Right renal pelvis (tissue), 4 donors: ENCODE measurements around the gene THSD4. TPM values are rescaled to one million over a fixed set of nuclear protein-coding genes. Genes with fewer than 3 reads are reported as not detected.

Experiments used
- DNase-seq, 4 donors: peaks; one replicate each; pipeline ENCODE4 v3.0.0-alpha.2; 2013; ENCODE audit warnings: low read depth in 4 of 4, low spot score in 3 of 4, missing footprints in 1 of 4
- polyA plus RNA-seq, 4 donors: library from polyadenylated mRNA; unstranded; fragments of 120-200 nt; gene quantifications; one replicate each; pipeline ENCODE4 v1.2.1, GENCODE V29; 2013; ENCODE audit not compliant: insufficient read length in 4 of 4

The THSD4 gene
- polyA plus RNA-seq, 4 donors: 32.7 to 45.9 (median 35.6) TPM

DNA sequence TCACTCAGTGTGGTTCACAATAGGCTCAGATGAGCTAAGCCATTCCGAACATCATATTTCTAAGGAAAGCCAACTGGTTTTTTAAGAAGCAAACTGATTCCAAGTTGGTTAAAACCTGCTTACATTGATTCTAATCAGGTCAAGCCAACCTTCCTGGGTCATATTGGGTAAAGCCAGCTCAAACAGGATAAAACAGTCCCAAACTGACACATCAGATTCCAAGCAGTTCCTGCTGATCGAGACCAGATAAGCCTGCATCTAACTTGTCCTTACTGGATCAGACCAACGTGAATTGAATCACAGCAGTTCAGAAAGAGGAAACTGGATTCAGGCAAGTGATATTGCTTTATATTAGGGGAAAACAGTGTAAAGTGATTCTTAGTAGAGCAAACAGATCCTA is 18.6 kb upstream of the THSD4 start:
- no peak for DNase-seq

DNA sequence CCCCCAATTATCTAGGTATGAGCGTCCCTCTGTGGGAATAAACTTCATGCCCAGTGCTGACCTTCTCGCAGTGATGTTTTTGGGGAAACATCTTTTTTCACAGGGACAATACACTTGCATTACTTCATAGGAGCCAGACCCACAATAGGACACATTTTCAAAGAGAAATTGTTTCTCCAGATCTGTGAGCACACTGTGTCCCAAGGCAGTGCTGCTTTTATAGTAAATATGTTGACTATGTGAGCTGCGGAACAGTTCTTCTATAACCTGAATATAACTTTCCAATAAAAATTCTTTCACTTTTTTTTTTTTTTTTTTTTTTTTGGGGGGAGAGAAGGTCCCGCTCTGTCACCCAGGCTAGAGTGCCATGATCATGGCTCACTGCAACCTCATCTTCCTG is 17.4 kb upstream of the THSD4 start:
- DNase-seq: no peak

DNA sequence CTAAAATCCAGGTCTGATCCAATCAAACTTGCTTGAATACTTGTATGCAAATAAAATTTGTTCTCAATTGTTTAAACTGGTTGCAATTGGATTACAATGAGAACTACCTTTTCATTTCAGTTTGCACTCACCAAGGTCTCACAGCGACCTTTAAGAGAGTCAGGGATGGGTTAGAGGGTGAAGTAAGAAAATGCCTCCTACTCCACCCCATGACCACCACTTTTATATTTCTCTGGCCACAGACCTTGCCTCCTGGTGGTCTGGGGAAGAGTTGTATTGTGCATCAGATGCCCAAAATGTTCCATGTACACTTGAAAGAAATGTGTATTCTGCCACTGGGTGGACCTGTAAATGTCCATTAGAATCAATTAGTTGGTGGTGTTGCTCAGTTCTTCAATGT is 16.4 kb upstream of the THSD4 start:
- no peak for DNase-seq

DNA sequence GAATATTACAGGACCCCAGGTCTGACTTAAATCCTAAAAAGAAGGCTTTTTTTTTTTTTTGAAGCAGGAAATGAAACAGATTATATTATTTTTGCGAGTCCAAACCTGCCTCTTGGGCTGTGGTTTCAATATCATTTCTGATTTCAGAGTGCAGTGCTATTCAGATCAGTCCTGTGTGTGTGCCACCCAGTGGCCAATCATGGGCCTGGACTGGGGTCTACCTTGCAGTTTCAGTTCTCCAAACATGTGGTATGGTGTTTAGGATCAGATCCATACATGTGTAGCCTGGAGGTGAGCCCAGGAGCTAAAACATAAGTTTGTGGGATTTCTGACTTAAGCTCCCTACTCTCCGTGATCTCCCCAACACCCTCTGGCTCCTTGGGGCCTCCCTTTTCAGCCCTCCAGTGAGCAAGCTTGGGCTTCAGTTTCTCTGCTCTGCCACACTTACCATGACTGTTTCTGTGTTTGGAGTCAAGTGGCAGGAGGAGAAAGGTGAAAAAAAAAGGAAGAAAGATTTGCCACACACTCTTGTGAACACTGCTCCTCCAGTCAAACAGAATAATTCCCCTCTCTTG is 12.1 kb upstream of the THSD4 start:
- DNase-seq: no peak

DNA sequence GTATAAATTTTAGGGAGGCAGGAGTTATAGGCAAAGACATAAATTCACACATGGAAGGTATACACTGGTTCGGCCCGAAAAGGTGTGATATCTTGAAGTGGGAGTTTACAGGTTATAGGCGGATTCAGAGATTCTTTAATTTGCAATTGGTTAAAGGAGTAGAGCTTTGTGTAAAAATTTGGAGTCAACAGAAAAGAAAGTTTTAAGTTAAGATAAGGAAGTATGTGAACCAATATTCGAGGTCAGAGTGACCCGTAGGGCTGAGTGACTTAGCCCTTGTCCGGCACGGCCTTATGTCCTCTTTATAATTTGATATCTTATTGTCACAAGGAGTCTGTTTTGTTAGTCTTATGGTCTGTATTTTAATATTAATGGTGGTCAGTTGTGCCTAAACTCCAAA is 10.6 kb upstream of the THSD4 start:
- no peak for DNase-seq

DNA sequence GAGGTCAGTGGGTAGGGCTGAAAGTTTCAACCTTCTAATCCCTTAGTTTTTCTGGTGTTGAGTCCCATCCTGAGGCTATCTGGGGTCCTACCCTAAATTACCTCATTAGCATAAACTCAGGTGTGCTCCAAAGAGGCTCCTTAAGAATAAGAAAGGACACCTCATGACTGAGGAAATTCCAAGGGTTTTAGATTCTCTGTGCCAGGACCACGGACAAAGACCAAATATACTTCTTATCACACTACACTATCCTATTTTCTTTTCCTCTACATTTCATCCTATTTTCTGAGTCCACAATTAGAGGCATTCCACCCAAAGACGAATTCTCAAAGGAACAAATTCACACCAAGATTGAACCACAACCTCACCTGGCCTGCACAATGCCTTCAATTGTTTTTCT is 9.8 kb upstream of the THSD4 start:
- no peak for DNase-seq

DNA sequence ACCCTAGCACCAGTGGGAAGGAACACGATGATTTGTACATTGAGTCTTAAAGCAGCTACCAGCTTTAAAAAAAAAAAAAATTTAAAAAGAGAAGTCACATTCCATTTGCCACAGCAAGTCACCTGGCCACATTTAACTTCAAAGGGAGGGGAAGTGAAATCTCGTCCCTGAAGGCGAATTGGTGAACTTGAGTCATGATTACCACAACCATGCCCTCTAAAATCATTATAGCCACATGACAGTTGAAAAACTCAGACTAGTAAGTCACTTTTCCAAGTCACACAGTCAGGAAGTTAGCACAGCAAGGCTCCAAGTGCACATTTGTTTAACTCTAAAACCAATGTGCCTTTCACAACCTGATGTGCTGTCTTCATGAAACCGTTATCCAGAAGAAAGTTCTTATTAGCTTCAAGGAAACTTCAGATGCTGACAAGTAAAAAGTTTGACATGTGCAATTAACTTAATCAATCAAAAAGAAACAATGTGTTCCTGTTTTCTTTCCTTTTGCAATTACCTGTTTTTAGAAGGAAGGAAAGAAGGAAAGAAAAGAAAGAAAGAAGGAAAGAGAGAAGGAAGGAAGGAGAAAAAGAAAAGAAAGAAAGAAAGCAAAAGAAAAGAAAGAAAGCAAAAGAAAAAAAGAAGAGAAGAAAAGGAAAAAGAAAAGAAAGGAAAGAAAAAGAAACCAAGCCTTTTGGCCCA is 8.3 kb upstream of the THSD4 start:
- DNase-seq: no peak

DNA sequence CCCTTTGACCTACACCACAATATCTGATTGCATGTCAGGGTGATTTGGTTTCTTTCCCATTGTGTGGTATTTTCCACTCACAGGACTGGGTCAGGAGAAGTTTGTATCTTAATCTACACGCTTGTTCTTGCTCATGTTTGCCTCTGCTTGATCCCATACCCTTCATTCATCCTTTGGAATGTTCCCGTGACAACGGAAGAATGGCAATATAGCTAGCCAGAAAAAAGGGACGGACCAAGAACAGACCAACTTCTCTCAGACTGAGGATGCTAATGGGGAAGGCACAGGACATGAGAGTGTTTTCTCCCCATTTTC is 7.8 kb upstream of the THSD4 start:
- no peak for DNase-seq

DNA sequence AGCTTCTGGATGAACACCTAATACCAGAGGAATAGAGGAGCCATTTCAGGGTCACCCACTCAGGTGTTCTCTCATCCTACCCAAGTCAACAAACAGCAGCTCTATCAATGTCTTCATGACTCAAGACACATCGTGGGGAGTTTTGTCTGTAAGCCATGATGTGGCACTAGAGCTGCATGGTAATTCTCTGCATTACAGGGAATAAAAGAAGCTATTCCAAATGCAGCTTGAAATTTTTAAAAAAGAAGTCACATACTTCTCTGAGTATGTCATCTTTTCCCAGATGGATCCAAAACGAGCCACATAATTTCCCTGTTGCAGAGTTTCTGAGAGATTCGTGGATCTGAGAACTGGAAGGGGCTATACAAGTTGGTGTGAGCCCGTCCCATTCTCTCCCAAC is 6.1 kb upstream of the THSD4 start:
- DNase-seq: no peak

DNA sequence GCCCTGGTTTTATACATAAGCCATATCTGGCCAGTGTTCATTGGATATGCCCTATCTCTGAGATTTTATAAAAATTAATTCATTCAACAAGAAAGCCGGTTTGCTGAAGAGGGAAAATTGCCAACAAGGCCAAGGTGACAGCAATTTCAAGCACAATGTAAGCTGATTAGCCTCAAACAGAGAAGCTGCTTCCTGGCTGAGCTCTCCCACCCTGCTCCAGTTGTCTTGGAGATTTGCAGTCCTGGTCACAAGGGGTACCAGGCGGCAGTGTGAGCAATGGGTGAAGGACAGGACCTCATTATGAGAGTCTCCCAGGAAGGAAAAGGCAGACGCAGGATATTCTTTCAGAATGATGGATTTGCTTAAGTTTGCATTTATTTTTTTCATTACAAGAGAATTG is 5.4 kb upstream of the THSD4 start:
- DNase-seq: no peak

DNA sequence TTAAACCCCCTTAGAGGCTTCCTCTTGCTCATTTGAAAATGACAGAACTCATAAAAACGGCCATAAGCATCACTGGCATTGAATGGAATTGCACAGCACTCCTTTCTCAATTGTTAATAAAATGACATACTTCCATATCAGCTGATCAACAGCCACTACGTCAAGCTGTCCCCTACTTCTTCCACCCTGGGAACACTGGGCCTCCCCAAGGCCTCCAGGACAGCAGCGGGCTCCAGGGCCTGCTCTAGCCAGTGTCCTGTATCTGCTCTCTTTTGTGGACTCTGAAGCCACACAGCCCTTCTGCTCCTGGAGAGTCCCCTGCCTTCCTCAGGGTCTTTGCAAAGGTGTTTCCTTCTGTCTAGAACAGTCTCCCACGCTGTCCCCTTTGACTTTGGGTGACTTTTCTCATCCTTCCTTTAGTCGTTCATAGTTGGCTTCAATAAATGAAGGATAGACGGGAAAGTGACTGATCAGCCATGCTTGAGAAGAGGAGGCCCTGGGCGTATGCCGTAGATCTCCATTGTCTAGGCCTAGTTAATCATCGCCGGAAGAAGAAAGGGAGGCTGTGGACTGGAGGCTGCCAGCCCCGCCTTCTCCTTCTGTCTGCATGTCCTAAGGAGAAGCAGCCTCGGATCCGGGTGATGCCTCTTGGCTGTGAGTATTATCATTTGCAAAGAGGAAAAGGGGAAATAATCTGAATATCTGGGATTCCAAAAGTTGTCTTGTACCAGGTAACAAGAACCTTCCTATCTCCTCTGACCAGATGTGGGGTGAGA is 4.7 kb upstream of the THSD4 start:
- no peak for DNase-seq

DNA sequence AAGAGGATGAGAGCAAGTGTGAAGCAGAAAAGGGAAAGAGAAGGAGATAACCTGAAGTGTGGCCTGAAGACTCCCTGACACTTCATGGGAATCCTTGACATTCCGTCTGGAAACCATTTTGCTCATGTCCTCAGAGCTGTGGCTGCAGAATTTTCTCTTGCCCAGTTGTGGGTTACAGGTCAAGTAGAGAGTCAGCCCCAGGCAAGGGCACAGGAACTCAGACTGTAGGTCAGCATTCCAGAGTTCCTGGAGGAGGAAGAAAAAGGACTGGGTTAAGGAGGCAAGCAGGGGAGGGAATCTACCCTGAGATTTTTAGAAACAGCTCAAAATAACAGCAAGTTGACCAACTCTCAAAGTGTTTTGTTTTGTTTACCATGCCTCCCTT is 4.1 kb upstream of the THSD4 start:
- no peak for DNase-seq

DNA sequence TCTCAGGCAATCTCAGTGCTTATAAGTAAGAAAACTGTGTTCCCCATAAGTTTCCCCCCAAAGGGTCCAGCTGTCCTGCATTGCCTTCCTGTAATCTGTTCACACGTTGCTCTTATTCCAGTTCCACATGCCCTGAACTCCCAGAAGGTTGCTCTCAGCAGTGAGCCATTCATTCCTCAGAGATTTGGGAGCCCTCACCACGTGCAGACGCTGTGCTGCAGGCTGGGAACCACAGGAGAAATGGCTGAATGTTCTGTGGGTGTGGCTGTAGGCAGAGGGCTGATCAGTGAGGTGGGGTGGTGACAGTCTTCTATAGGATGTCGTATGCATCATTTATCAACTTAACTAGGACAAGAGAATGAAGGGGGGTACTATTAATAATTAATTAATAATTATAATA is 3.3 kb upstream of the THSD4 start:
- DNase-seq: no peak

DNA sequence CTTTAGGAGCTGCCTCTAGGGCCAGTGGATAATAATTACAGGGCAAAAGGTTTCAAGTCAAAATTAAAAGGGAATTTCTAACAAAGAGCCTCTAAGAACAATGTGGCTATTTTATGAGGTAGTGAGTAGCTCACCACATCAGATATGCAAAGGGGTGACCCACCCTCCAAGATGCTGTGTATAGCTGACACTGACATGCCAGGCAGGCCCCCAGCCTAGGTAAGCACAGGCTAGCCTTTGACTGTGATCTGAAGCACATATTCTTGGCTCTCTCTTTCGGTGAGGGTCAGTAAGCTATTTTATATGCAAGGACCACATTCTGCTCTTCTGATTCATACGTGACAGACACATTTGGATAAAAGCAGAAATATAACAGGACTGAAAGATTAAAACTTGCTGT is 2.8 kb upstream of the THSD4 start:
- DNase-seq: no peak

DNA sequence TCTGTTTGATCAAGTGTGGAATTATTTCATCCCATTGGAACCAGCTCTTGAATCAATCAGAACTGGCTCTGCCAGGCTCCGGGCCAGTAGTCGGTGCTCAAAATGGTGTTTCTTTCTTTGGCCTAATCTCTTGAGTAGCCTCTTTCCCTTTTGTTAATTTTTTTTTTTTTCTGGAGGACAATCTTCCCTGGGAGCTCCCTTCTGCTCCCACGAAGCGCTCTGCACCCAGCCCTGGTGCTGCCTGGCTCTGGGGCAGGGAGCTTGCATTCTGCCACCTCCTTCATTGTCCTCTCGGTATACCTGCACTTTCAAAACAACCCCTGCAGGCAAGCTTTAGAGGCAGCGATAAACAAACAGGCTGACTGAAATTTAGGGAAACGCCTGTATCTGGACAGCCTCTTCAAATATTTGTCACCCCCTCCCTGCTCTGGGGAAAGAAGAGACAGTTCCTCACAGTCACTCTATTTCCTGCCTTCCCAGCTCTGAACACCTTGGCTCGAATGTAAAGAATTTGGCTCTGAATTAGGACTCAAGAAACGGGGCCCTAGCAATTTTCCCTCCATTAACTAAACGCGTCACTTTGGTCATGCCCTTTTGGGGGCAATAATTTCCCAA is 1.1 kb upstream of the THSD4 start:
- no peak for DNase-seq

DNA sequence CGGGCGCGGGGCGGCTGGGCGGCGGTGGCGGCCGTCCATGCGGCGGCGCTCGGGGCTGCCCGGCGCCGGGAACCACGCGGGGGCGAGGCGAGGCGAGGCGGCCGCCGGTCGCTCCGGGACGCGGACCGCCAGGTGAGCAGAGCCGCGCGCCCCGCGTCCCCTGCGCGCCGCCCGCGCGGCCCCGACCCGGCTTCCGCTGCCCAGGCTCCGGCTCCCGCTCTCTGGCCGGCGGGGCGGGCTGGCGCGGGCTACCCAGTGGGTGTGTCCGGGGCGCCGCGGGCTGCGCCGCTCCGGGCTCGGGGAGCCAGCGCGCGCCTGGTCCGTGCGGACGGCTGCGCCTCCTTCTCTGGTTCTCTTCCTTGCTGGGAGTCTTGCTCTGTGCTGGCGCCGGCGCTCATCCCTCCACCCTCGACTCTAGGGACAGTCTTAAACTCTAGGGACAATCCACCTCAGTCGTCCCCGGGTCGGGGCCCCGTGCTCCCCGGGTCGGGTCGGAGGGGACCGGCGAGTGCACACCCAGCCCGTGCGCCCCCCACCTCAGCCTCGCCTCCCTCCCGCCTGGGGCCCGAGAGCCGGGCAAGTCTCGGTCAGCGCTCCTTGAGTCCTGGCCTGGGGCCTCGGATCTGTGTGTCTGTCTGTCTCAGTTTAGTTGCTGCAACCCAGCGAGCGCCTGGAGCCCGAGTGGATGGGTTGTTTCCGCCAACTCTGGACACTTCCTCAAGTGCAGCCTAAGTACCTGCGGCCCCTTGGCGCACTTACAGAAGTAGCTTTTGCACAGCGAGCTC is 488 bp downstream of the THSD4 start:
- no peak for DNase-seq

DNA sequence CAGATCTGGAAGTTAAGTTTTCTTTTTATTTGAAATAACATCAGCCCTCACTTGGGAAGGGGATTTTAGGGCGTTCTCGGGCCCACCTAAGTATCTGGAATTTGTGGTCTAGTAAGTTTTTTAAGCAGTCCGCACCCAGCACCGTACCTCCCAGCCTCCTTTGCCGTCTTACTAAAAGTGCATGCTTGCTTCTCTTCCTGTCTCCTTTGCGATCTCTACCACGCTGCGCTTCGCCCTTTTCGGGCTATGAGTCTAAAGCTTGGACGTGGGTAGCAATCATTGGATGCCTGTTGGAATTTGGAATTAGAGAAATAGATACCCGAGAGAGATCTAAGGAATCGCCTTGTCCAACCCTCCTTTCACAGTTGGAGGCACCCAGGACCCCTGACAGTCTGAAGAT is 1.1 kb downstream of the THSD4 start:
- no peak for DNase-seq

DNA sequence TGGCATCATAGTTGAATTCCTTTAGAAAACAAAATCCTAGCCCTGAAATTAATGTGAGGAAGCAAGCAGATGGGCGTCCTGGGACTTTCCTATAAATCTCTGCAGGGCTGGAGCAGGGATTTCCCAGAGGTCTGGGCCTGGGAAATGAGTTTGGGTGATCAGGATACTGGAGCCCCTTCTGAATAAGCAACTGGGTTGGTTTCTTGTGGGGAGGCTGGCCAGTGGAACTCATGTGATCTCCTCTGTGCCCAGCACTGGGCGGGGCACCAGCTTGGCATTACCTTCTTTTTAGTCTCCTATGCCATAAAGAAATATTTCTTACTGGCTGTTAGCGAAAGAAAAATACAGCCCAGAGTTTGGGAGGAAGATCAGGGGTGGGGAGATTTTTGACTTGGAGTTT is 1.7 kb downstream of the THSD4 start:
- DNase-seq: no peak

DNA sequence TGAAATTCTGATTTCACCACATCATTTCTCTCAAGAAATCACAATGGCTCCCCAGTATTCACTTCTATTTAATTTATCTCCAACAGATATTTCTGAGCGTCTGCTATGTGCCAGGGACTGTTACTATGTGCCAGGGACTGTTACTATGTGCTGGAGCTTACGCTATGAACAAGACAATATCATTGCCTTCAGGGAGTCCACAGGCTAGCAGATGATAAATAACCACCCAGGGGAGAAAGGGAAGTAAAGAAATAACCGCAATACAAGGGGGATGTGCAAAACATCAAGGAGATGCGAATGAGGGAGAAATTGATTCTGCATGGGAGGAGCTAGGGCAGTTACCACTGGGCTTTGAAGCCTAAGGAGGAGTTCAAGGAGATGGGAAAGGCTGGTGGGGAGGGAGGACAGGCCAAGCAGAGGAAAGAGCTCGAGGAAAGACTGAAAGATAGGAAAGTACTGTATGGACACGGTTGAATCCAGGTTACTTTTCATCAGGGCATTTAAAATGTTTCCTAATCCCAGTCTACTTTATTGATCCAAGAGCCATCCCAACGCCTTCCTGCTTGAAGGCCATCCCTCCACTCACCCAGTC is 2.5 kb downstream of the THSD4 start:
- DNase-seq: no peak

DNA sequence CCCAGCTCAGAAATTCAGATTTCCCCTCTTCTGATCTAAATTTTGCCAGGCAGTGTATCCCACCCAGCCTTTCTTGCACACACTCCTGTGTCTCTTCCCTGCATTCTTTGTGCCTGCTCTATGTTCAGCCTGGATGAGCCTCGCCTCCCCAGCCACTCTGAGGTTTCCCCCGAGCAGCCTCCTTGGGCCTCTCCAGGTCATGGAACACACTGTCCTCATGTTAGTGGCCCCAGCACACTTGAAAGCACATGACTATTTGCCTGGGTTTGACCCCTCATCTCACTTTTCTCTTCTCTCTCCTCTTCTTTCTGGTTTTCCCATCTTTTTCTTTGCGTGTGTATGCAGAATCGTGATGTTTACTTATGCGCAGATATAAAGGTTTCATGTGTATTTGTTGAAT is 3.1 kb downstream of the THSD4 start:
- no peak for DNase-seq
